ENCODE data around the gene PRAME.
"Not testable (repeated sequence)": the region's sequence is repeated elsewhere in the genome, so short reads cannot be mapped to it uniquely, and the experiment has no call there.

The PRAME gene

GRCh38 chr22:22550789-22551434 is 8.2 kb downstream of the PRAME start:
- DNase-seq (ENCODE audit: low spot score) = no peak

GRCh38 chr22:22548910-22549309 is 10.2 kb downstream of the PRAME start:
- no peak for DNase-seq (ENCODE audit: low spot score)

- DNase-seq (ENCODE audit: low spot score) = no peak
Measured at GRCh38 chr22:22548317-22548716, 10.7 kb downstream of the PRAME start.

- no peak for DNase-seq (ENCODE audit: low spot score)
Measured at GRCh38 chr22:22547692-22548300, 11.3 kb downstream of the PRAME start.

GRCh38 chr22:22547226-22547625 is 11.8 kb downstream of the PRAME start:
- DNase-seq (ENCODE audit: low spot score) = no peak

GRCh38 chr22:22546490-22546889 is 12.6 kb downstream of the PRAME start:
- DNase-seq (ENCODE audit: low spot score) = no peak

- no peak for DNase-seq (ENCODE audit: low spot score)
Measured at GRCh38 chr22:22545084-22545483, 14.0 kb downstream of the PRAME start.

GRCh38 chr22:22538226-22538989 is 20.7 kb downstream of the PRAME start:
- no peak for DNase-seq (ENCODE audit: low spot score)

GRCh38 chr22:22536916-22537315 is 22.1 kb downstream of the PRAME start:
- no peak for DNase-seq (ENCODE audit: low spot score)

- no peak for DNase-seq (ENCODE audit: low spot score)
Measured at GRCh38 chr22:22536515-22536914, 22.6 kb downstream of the PRAME start.

- no peak for DNase-seq (ENCODE audit: low spot score)
Measured at GRCh38 chr22:22535662-22536061, 23.4 kb downstream of the PRAME start.

GRCh38 chr22:22534604-22535415 is 24.3 kb downstream of the PRAME start:
- DNase-seq (ENCODE audit: low spot score) = no peak

- DNase-seq (ENCODE audit: low spot score) = no peak
Measured at GRCh38 chr22:22533863-22534262, 25.2 kb downstream of the PRAME start.

GRCh38 chr22:22533417-22533816 is 25.6 kb downstream of the PRAME start:
- no peak for DNase-seq (ENCODE audit: low spot score)

GRCh38 chr22:22532547-22533071 is 26.5 kb downstream of the PRAME start:
- not testable (repeated sequence) for DNase-seq (ENCODE audit: low spot score)

GRCh38 chr22:22531770-22532546 is 27.1 kb downstream of the PRAME start:
- DNase-seq (ENCODE audit: low spot score) = no peak

- no peak for DNase-seq (ENCODE audit: low spot score)
Measured at GRCh38 chr22:22528780-22529179, 30.3 kb downstream of the PRAME start.

- DNase-seq (ENCODE audit: low spot score) = no peak
Measured at GRCh38 chr22:22527312-22527711, 31.8 kb downstream of the PRAME start.

- no peak for DNase-seq (ENCODE audit: low spot score)
Measured at GRCh38 chr22:22526125-22526912, 32.7 kb downstream of the PRAME start.

GRCh38 chr22:22523494-22523893 is 35.6 kb downstream of the PRAME start:
- DNase-seq (ENCODE audit: low spot score) = no peak

- no peak for DNase-seq (ENCODE audit: low spot score)
Measured at GRCh38 chr22:22521631-22522030, 37.4 kb downstream of the PRAME start.

Measured in SW480 (cell line).